HG03469 (cell line): Measurements from ENCODE around the gene CLDN2.

Source experiments
- ATAC-seq: cut with Tn5 transposase; IDR thresholded peaks from one replicate; pipeline ENCODE4 v1.9.1; 2021; ENCODE audit warnings: mild to moderate bottlenecking, moderate library complexity, moderate number of reproducible peaks; ENCODE audit not compliant: unreplicated experiment

CLDN2 gene

GRCh38 chrX:106917830-106918500 is 2.2 kb upstream of the CLDN2 start:
- ATAC-seq: no peak

- ATAC-seq: no peak
Observed at GRCh38 chrX:106921637-106922036, 1.4 kb downstream of the CLDN2 start.

DNA sequence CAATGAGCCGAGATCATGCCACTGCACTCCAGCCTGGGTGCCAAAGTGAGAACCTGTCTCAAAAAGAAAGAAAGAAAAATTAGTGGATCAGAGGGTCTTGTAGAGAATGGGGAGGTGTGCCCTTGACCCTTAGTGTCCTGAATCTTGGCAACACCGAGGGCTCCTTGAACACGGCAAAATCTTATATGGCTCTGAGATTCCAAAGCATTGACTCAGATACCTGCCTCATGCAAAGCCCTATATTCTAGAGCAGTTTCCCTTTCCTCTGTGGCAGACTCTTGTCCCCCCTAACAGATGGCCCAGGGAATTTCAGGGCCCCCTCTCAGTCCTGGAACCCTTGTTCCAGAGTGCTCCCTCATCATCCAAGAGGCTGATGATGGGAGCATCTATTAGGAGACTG is 6.8 kb downstream of the CLDN2 start:
- ATAC-seq: no peak

DNA sequence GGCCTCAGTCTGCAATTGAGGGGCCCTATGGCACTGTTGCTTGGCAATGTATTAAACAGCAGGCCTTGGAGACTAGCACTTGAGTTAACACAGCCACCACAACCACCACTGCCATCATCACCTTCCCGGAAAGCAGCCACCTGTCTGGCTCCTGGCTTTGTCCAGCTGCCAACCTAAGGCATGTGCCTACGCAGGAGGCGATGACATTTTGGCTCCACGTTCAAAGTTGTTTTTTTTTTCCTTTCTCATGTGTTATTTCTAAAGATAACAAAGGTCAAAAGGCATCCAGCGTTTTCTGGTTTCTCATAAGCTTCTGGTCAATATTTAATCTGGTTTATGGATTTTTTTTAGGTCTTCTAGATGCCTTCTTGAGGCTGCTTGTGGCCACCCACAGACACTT is 7.5 kb downstream of the CLDN2 start:
- no peak for ATAC-seq

DNA sequence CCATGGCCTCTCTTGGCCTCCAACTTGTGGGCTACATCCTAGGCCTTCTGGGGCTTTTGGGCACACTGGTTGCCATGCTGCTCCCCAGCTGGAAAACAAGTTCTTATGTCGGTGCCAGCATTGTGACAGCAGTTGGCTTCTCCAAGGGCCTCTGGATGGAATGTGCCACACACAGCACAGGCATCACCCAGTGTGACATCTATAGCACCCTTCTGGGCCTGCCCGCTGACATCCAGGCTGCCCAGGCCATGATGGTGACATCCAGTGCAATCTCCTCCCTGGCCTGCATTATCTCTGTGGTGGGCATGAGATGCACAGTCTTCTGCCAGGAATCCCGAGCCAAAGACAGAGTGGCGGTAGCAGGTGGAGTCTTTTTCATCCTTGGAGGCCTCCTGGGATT is 8.0 kb downstream of the CLDN2 start:
- ATAC-seq: no peak

DNA sequence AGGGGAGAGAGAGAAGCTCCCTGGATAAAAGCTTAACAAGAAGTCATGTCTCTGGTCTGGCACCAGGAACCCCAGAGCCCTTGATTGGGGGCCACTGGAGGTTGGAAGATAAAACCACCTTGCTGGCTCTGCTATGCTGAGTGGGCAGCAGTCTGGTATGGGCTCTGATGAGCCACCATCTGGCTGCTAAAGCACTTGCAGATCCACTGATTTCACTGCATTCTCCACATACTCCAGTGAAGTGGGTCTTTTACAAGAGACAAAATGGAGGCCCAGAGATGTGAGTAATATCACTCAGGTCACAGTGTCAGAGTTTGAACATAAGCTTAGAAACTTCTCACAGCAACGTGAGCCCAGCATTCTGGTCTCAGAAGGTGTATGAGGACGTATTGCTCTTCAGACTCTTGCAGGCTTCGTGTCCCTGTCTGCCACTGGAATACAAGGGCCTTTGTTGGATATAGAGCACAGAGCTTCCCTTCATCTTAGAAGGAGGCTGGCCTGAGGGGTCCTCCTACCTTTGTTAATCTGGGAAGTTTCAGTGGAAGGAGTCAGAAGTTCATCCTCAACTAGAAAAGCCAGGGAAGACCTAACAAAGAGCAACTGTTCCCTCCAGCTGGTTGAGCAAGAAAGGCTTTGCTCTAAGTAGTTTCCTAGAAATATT is 11.8 kb downstream of the CLDN2 start:
- no peak for ATAC-seq

- no peak for ATAC-seq
Observed at GRCh38 chrX:106932492-106932923, 12.3 kb downstream of the CLDN2 start.

DNA sequence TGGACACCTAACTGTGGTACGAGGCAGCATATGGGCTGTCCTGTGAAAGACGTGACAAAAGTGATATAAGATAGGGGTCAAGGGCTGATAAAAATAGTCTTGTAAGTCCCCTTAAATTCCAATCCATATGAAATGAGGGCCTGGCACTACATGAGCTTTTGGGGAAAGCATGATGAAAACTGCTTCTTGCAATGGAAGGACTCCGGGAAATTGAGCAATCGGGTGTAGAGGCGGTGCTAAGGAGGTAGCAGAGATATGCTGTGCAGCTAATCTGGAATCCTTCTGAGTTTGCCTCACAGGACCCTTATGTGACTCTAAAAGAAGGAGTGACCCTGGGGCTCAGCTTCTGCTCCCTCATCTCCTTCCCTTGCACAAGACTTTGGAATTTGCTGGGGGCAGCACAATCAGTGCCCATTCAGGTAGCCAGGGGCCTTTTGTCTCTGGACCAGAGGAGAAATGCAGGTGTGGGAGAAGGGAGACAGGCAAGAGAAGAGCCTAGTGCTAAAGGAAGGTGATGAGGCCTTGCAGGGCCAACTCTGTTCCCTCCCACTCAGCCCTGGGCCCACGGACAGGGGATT is 12.8 kb downstream of the CLDN2 start:
- no peak for ATAC-seq

- no peak for ATAC-seq
Observed at GRCh38 chrX:106933538-106933961, 13.3 kb downstream of the CLDN2 start.

GRCh38 chrX:106935175-106935574 is 15.0 kb downstream of the CLDN2 start:
- ATAC-seq: no peak

DNA sequence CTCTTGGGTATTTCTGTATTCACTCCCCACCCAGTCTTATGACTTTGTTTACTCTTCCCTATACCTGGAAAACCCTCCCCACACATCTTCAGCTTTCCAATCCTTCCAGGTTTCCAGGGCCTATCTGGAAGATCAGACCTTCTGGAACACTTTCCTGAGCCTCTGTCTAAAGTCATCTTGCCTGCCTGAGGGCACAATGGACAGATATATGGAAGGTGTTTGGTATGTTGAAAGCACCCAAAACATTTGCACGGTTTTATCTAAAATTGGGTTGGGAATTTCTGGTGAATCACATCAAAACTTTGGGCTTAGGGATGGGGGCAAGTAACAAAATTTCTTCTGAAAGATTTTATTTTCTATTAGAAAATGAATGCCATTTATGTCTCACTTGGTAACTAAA is 16.0 kb downstream of the CLDN2 start:
- no peak for ATAC-seq

DNA sequence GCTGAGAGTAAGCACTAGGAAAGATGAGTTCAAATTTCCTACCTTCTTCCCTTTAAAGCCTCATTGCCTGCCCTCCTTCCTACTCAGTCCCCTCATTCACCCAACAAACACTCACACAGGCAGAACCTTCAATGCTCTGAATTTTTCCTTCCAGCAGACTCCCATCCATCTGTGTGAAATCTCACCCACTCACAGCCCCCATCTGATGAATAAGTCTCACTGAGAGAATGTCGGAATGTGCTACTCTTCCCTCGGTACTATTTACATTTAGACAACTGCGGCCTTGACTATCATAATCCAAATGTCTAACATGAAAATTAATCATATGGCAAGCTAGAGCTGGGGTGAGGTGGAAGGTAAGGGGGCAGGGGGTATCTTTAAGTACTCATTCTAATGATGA is 19.4 kb downstream of the CLDN2 start:
- no peak for ATAC-seq

- ATAC-seq: no peak
Observed at GRCh38 chrX:106940068-106940467, 19.9 kb downstream of the CLDN2 start.

GRCh38 chrX:106946464-106946863 is 26.3 kb downstream of the CLDN2 start:
- ATAC-seq: no peak

GRCh38 chrX:106948641-106949040 is 28.4 kb downstream of the CLDN2 start:
- no peak for ATAC-seq

- no peak for ATAC-seq
Observed at GRCh38 chrX:106949366-106949765, 29.2 kb downstream of the CLDN2 start.

DNA sequence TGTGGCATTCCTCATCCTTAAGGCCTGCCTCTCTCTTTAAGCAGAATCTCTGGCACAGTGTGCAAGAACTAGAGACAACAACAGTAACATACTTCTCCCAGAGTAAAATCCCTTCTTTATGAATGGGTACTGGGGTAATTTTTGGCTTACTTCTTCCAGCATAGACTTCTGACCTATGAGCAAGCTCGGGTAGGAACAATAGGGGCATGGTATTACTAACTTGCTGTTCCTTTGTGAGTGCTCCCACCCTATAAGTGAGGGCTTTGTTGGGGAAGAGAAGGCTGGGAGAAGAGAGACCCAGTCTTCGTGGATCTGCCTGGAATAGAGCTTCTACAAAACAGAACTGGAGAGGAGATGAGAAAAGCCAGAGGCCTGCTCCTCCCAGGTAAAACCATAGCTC is 30.2 kb downstream of the CLDN2 start:
- ATAC-seq: no peak

DNA sequence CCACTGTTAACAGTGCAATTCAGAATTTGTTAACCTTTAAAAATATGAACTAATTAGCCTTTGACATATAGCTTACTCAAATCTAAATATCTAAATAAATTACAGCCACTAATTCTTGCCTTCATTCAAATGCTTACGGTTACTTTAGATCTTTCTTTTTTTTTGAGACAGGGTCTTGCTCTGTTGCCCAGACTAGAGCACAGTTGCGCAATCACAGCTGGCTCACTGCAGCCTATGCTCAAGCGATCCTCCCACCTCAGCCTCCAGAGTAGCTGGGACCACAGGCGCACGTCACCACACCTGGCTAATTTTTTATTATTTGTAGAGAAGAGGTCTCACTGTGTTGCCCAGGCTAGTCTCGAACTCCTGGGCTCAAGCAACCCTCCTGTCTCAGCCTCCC is 31.0 kb downstream of the CLDN2 start:
- no peak for ATAC-seq

- ATAC-seq: no peak
Observed at GRCh38 chrX:106952089-106952488, 31.9 kb downstream of the CLDN2 start.

GRCh38 chrX:106952538-106952937 is 32.3 kb downstream of the CLDN2 start:
- ATAC-seq: no peak

- no peak for ATAC-seq
Observed at GRCh38 chrX:106952988-106953387, 32.8 kb downstream of the CLDN2 start.

- ATAC-seq: no peak
Observed at GRCh38 chrX:106954041-106954440, 33.8 kb downstream of the CLDN2 start.
